HepG2 (cell line): ENCODE data around the gene YIPF2. TPM values are rescaled to one million over a fixed set of nuclear protein-coding genes. Genes with fewer than 3 reads are reported as not detected.

Source experiments
- AKNA ChIP-seq: sonication (generic); formaldehyde crosslinking; IDR thresholded peaks from 2 replicates; pipeline ENCODE4 v1.4.0; 2020; ENCODE audit warnings: missing genetic modification reagents, borderline replicate concordance
- DBP ChIP-seq: sonication (generic); formaldehyde crosslinking; IDR thresholded peaks from 2 replicates; pipeline ENCODE4 v1.4.0; 2020; ENCODE audit warnings: missing genetic modification reagents; ENCODE audit errors: not compliant biosample characterization
- IRF1 ChIP-seq: sonication (generic); formaldehyde crosslinking; IDR thresholded peaks from 2 replicates; pipeline ENCODE4 v1.4.0; 2020; ENCODE audit warnings: low read depth, mild to moderate bottlenecking, missing genetic modification reagents
- MBNL3 ChIP-seq: fragments of 250-450 bp; sonication (Bioruptor Pico); conservative IDR thresholded peaks from 2 replicates; pipeline ENCODE4 v1.8.0; 2022; ENCODE audit warnings: mild to moderate bottlenecking, inconsistent platforms
- MED1 ChIP-seq: sonication (generic); formaldehyde crosslinking; IDR thresholded peaks from 2 replicates; pipeline ENCODE4 v1.4.0; 2020; ENCODE audit warnings: missing genetic modification reagents
- NPAS2 ChIP-seq: sonication (generic); formaldehyde crosslinking; IDR thresholded peaks from 2 replicates; pipeline ENCODE4 v1.8.0; 2022; ENCODE audit warnings: mild to moderate bottlenecking, missing genetic modification reagents, borderline replicate concordance
- PAXIP1 ChIP-seq: sonication (generic); formaldehyde crosslinking; conservative IDR thresholded peaks from 2 replicates; pipeline ENCODE4 v1.4.0; 2020; ENCODE audit warnings: mild to moderate bottlenecking, missing genetic modification reagents, moderate library complexity
- PHF5A ChIP-seq: IDR thresholded peaks from one replicate; pipeline ENCODE4 v1.6.1; 2018; ENCODE audit warnings: low read depth, missing genetic modification reagents; ENCODE audit not compliant: unreplicated experiment
- PLSCR1 ChIP-seq: sonication (generic); formaldehyde crosslinking; IDR thresholded peaks from 2 replicates; pipeline ENCODE4 v1.5.0; 2020; ENCODE audit warnings: missing genetic modification reagents, mild to moderate bottlenecking, borderline replicate concordance
- SIN3A ChIP-seq: IDR thresholded peaks from 2 replicates; pipeline ENCODE4 v1.6.1; 2011; ENCODE audit warnings: low read depth, mild to moderate bottlenecking, control low read depth, low read length, borderline replicate concordance
- U2AF1 ChIP-seq: fragments of 200-400 bp; formaldehyde crosslinking; optimal IDR thresholded peaks from 2 replicates; pipeline ENCODE3; 2017; ENCODE audit warnings: mild to moderate bottlenecking, low read depth, low read length
- ZNF281 ChIP-seq: sonication (generic); formaldehyde crosslinking; IDR thresholded peaks from 2 replicates; pipeline ENCODE4 v1.4.0; 2020; ENCODE audit warnings: missing genetic modification reagents, borderline replicate concordance
- ZNF317 ChIP-seq: sonication (generic); formaldehyde crosslinking; IDR thresholded peaks from 2 replicates; pipeline ENCODE4 v1.5.0; 2020; ENCODE audit warnings: mild to moderate bottlenecking, missing genetic modification reagents
- polyA plus RNA-seq, 8 experiments: library from polyadenylated mRNA; depleted of rRNA in 3 of 8; stranded (reverse) in 7 of 8; unstranded in 1 of 8; fragments of >200 nt; fragmentation: Illumina TruSeq in 4 of 8; extraction: Trizol in 4 of 8; gene quantifications; 2 replicates each; pipeline versions ENCODE4 v1.2.1 to v1.2.3, GENCODE V29; 2011 to 2016; ENCODE audit warnings: low read depth in 4 of 8, missing spikeins in 1 of 8, mixed read lengths in 1 of 8; ENCODE audit not compliant: insufficient read depth in 1 of 8
- total RNA-seq, 5 experiments: library from RNA; depleted of rRNA; stranded (reverse); fragments of >200 nt; fragmentation: Illumina TruSeq; extraction: Trizol; gene quantifications; 2 replicates each; pipeline ENCODE4 v1.2.3, GENCODE V29; 2016; ENCODE audit warnings: low read depth in 1 of 5

The YIPF2 gene
- total and polyA plus RNA-seq, 2 of the 13 experiments (the other 11 are each of a cell fraction or from before 2014, with no cell fraction given) = 37.3 to 53.2 TPM

- peak; percentile 37; the same call in 1 of the 2 replicates for TF ChIP-seq PAXIP1 (CRISPR knock-in tag)
- no peak for TF ChIP-seq DBP (CRISPR knock-in tag)
- peak; percentile 66 for TF ChIP-seq ZNF281 (CRISPR knock-in tag)
- TF ChIP-seq AKNA = no peak
- TF ChIP-seq NPAS2 (CRISPR knock-in tag) = no peak
- TF ChIP-seq SIN3A = peak; percentile 21; the same call in 1 of the 2 replicates
- TF ChIP-seq PHF5A (CRISPR knock-in tag) = no peak
- peak; percentile 49; the same call in 1 of the 2 replicates for TF ChIP-seq ZNF317 (CRISPR knock-in tag)
- no peak for TF ChIP-seq PLSCR1
- no peak for TF ChIP-seq IRF1
- TF ChIP-seq MED1 (CRISPR knock-in tag) = peak; percentile 65
- TF ChIP-seq U2AF1 = peak; percentile 40
- TF ChIP-seq MBNL3 (CRISPR knock-in tag) = no peak
Observed at GRCh38 chr19:10960314-10961072, 32.1 kb upstream of the YIPF2 start, which contains the start of gene SMARCA4 (continued).
